Measurements from ENCODE around the gene JMJD7.

JMJD7 gene

DNA sequence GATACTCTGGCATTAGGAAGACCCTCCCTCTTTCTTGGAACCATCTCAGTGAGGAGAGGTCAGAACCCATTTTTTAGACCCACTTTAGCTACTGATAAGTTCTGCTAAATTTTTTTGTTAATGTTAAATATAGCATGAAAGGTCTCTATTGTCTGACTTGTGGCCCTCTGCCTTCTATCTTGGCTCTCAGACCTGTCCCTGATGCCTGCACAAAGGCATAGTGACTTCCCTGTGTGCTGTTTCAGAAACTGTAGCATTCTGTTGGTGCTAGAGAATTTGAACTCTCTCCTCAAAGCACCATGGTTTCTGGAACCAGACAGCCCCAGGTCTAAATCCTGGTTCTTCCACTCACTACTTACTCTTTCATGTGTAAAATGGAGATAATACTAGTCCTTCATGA lies 38.2 kb upstream of the JMJD7 start:
- no peak for ATAC-seq
- TF ChIP-seq TOX (CRISPR knock-in tag; IDR thresholded peaks at IDR 0.05; ENCODE audit: borderline replicate concordance) (no peak), ZC3H10 (CRISPR knock-in tag; IDR thresholded peaks at IDR 0.05) (no peak), POU6F1 (CRISPR knock-in tag; IDR thresholded peaks at IDR 0.05; ENCODE audit: borderline replicate concordance, low read depth) (no peak), OSR1 (CRISPR knock-in tag; IDR thresholded peaks at IDR 0.05) (no peak), ZNF565 (CRISPR knock-in tag; conservative IDR thresholded peaks at IDR 0.05; ENCODE audit: low read depth) (no peak), BACH2 (CRISPR knock-in tag; IDR thresholded peaks at IDR 0.05; ENCODE audit: borderline replicate concordance) (no peak), CSDC2 (CRISPR knock-in tag; IDR thresholded peaks at IDR 0.05) (no peak), GLIS3 (CRISPR knock-in tag; IDR thresholded peaks at IDR 0.05) (no peak), TSHZ2 (CRISPR knock-in tag; IDR thresholded peaks at IDR 0.05) (no peak), ZNF8 (CRISPR knock-in tag; IDR thresholded peaks at IDR 0.05) (no peak), RARB (CRISPR knock-in tag; IDR thresholded peaks at IDR 0.05) (no peak), CSRNP3 (CRISPR knock-in tag; IDR thresholded peaks at IDR 0.05) (no peak), ARNTL (CRISPR knock-in tag; IDR thresholded peaks at IDR 0.05; ENCODE audit: borderline replicate concordance, low read depth) (no peak), ZFP30 (CRISPR knock-in tag; IDR thresholded peaks at IDR 0.05) (no peak), ESRRG (CRISPR knock-in tag; IDR thresholded peaks at IDR 0.05) (no peak), ZNF70 (CRISPR knock-in tag; IDR thresholded peaks at IDR 0.05) (no peak), PPARA (CRISPR knock-in tag; IDR thresholded peaks at IDR 0.05; ENCODE audit: borderline replicate concordance) (no peak)
- TF ChIP-seq, protein P1, sequence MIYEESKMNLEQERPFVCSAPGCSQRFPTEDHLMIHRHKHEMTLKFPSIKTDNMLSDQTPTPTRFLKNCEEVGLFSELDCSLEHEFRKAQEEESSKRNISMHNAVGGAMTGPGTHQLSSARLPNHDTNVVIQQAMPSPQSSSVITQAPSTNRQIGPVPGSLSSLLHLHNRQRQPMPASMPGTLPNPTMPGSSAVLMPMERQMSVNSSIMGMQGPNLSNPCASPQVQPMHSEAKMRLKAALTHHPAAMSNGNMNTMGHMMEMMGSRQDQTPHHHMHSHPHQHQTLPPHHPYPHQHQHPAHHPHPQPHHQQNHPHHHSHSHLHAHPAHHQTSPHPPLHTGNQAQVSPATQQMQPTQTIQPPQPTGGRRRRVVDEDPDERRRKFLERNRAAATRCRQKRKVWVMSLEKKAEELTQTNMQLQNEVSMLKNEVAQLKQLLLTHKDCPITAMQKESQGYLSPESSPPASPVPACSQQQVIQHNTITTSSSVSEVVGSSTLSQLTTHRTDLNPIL (CRISPR knock-in tag; IDR thresholded peaks at IDR 0.05; ENCODE audit: low read depth): no peak
- TF ChIP-seq, protein P2, sequence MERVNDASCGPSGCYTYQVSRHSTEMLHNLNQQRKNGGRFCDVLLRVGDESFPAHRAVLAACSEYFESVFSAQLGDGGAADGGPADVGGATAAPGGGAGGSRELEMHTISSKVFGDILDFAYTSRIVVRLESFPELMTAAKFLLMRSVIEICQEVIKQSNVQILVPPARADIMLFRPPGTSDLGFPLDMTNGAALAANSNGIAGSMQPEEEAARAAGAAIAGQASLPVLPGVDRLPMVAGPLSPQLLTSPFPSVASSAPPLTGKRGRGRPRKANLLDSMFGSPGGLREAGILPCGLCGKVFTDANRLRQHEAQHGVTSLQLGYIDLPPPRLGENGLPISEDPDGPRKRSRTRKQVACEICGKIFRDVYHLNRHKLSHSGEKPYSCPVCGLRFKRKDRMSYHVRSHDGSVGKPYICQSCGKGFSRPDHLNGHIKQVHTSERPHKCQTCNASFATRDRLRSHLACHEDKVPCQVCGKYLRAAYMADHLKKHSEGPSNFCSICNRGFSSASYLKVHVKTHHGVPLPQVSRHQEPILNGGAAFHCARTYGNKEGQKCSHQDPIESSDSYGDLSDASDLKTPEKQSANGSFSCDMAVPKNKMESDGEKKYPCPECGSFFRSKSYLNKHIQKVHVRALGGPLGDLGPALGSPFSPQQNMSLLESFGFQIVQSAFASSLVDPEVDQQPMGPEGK (CRISPR knock-in tag; IDR thresholded peaks at IDR 0.05; ENCODE audit: borderline replicate concordance): no peak

DNA sequence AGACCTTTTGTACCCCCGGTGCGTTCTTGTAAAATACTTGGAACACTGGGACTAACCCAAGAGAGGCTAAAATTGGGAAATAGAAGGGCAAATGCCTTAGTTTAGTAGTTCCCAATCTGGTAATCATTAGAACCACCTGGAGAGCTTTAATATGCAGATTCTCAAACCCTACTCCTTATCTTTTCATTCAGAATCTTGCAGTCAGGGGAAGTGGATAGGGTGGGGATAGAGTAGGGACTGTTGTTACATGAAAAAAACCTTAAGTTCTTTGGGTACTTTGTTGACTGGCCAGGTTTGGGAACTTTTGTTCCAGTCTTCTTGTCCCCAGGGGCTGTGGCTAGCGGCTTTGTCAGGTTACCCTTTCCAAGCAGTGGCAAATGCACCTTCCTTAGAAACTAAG lies 37.7 kb upstream of the JMJD7 start:
- ATAC-seq: no peak
- TF ChIP-seq TCF4 (CRISPR knock-in tag; IDR thresholded peaks at IDR 0.05; ENCODE audit: borderline replicate concordance): no peak
- no peak for TF ChIP-seq RARB (CRISPR knock-in tag; IDR thresholded peaks at IDR 0.05)
- TF ChIP-seq, protein P1 (CRISPR knock-in tag; IDR thresholded peaks at IDR 0.05; ENCODE audit: low read depth): no peak
- no peak for TF ChIP-seq OSR1 (CRISPR knock-in tag; IDR thresholded peaks at IDR 0.05)
- no peak for TF ChIP-seq POU6F1 (CRISPR knock-in tag; IDR thresholded peaks at IDR 0.05; ENCODE audit: borderline replicate concordance, low read depth)
- no peak for TF ChIP-seq ZC3H10 (CRISPR knock-in tag; IDR thresholded peaks at IDR 0.05)
- TF ChIP-seq CSRNP3 (CRISPR knock-in tag; IDR thresholded peaks at IDR 0.05): no peak
- no peak for TF ChIP-seq BACH2 (CRISPR knock-in tag; IDR thresholded peaks at IDR 0.05; ENCODE audit: borderline replicate concordance)
- TF ChIP-seq TOX (CRISPR knock-in tag; IDR thresholded peaks at IDR 0.05; ENCODE audit: borderline replicate concordance): no peak
- TF ChIP-seq ISL1 (CRISPR knock-in tag; IDR thresholded peaks at IDR 0.05): no peak
- TF ChIP-seq ZNF565 (CRISPR knock-in tag; conservative IDR thresholded peaks at IDR 0.05; ENCODE audit: low read depth): no peak
- TF ChIP-seq ARNTL (CRISPR knock-in tag; IDR thresholded peaks at IDR 0.05; ENCODE audit: borderline replicate concordance, low read depth): no peak
- TF ChIP-seq GLIS3 (CRISPR knock-in tag; IDR thresholded peaks at IDR 0.05): no peak
